Nephron (organoid): ENCODE measurements around the gene FAM193B.

Source experiments
- H3K27ac Mint-ChIP-seq, 3 experiments: 2 replicates each; pipeline ENCODE4 v1.8.0; 2020; ENCODE audit warnings: mixed read lengths in 3 of 3, mild to moderate bottlenecking in 2 of 3, moderate library complexity in 1 of 3
- H3K27me3 Mint-ChIP-seq: 2 replicates; pipeline ENCODE4 v1.8.0; 2021; ENCODE audit warnings: low read depth, mild to moderate bottlenecking, moderate library complexity, mixed read lengths
- H3K36me3 Mint-ChIP-seq: 2 replicates; pipeline ENCODE4 v1.8.0; 2020; ENCODE audit warnings: low read depth, mixed read lengths
- H3K4me1 Mint-ChIP-seq: 2 replicates; pipeline ENCODE4 v1.8.0; 2020; ENCODE audit warnings: mixed read lengths
- H3K4me3 Mint-ChIP-seq, 3 experiments: 2 replicates each; pipeline ENCODE4 v1.8.0; 2020; ENCODE audit warnings: mild to moderate bottlenecking in 3 of 3, mixed read lengths in 3 of 3, moderate library complexity in 2 of 3
- H3K9me3 Mint-ChIP-seq: 2 replicates; pipeline ENCODE4 v1.8.0; 2020; ENCODE audit warnings: mixed read lengths
- TF ChIP-seq, protein P1 (sequence below), 3 experiments: fragments of 200-600 bp; sonication (generic); IDR thresholded peaks; one replicate each; pipeline ENCODE4 v1.5.0; 2021; ENCODE audit warnings: antibody characterized with exemption in 3 of 3; ENCODE audit not compliant: unreplicated experiment in 3 of 3

The FAM193B gene

GRCh38 chr5:177545487-177546257 is 8.7 kb downstream of the FAM193B start:
- Mint-ChIP-seq H3K4me1 (peaks cover 66% of the 10 kb centered on the region), H3K36me3 (peaks cover 27% of the 10 kb centered on the region), H3K27ac (peak overlapping the region; percentile 71 to 89 (median 80)), H3K4me3 (peak overlapping the region in 1 of 3 experiments; percentile 66), H3K9me3 (no peaks in the 10 kb centered on the region), H3K27me3 (no peaks in the 10 kb centered on the region)
- TF ChIP-seq, protein P1, sequence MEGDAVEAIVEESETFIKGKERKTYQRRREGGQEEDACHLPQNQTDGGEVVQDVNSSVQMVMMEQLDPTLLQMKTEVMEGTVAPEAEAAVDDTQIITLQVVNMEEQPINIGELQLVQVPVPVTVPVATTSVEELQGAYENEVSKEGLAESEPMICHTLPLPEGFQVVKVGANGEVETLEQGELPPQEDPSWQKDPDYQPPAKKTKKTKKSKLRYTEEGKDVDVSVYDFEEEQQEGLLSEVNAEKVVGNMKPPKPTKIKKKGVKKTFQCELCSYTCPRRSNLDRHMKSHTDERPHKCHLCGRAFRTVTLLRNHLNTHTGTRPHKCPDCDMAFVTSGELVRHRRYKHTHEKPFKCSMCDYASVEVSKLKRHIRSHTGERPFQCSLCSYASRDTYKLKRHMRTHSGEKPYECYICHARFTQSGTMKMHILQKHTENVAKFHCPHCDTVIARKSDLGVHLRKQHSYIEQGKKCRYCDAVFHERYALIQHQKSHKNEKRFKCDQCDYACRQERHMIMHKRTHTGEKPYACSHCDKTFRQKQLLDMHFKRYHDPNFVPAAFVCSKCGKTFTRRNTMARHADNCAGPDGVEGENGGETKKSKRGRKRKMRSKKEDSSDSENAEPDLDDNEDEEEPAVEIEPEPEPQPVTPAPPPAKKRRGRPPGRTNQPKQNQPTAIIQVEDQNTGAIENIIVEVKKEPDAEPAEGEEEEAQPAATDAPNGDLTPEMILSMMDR (IDR thresholded peaks at IDR 0.05; ENCODE audit: unreplicated experiment in 3 of 3), result no peak

DNA sequence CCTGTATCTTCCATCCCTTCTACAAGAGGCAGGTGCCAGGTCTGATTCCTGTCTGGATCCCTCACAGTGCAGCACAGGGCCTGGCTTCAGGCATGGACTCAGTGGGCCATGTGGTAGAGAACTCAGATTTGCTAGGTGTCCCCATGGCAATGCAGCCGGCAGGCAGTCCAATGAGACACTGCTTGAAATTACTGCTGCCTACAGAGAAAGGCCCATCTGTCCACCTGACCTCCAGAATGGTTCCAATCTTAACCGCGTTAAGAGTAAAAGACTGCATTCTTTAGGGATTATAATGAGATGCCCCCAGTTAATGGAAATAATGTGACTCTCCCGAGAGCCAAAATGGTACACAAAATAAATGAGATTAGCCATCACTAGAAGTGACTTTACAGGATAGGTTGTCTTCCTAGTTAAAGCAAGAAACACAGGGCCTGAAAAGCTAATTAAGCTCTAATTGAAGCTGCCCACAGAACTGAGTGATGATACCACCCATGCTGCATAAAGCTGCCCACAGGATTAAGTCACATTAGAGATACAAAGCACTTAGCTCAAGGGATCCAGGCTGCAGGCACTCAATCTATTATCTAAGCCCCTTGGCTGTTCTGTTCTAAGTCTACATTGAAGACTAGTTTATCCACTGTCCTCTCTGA is 11.4 kb downstream of the FAM193B start:
- Mint-ChIP-seq H3K27ac (peak overlapping the region in 1 of 3 experiments; percentile 6), H3K36me3 (peaks cover 33% of the 10 kb centered on the region), H3K9me3 (no peaks in the 10 kb centered on the region), H3K4me3 (no peak overlapping the region), H3K4me1 (peaks cover 70% of the 10 kb centered on the region), H3K27me3 (no peaks in the 10 kb centered on the region)
- TF ChIP-seq, protein P1 (IDR thresholded peaks at IDR 0.05; ENCODE audit: unreplicated experiment in 3 of 3), result no peak

- H3K27ac Mint-ChIP-seq, result peak overlapping the region in 2 of 3 experiments; percentile 8 to 51
- no peaks in the 10 kb centered on the region for H3K9me3 Mint-ChIP-seq
- H3K27me3 Mint-ChIP-seq, result no peaks in the 10 kb centered on the region
- H3K36me3 Mint-ChIP-seq, result peaks cover 38% of the 10 kb centered on the region
- TF ChIP-seq, protein P1 (IDR thresholded peaks at IDR 0.05; ENCODE audit: unreplicated experiment in 3 of 3), result no peak
- no peak overlapping the region for H3K4me3 Mint-ChIP-seq
- H3K4me1 Mint-ChIP-seq, result peaks cover 59% of the 10 kb centered on the region
Measured at GRCh38 chr5:177540438-177540837, 13.9 kb downstream of the FAM193B start.

- Mint-ChIP-seq H3K36me3 (peaks cover 44% of the 10 kb centered on the region), H3K9me3 (no peaks in the 10 kb centered on the region), H3K27ac (peak overlapping the region; percentile 43 to 81 (median 74)), H3K4me3 (no peak overlapping the region), H3K27me3 (no peaks in the 10 kb centered on the region), H3K4me1 (peaks cover 59% of the 10 kb centered on the region)
- TF ChIP-seq, protein P1 (IDR thresholded peaks at IDR 0.05; ENCODE audit: unreplicated experiment in 3 of 3), result no peak
Measured at GRCh38 chr5:177539411-177539810, 15.0 kb downstream of the FAM193B start.

GRCh38 chr5:177538876-177539275 is 15.5 kb downstream of the FAM193B start:
- H3K27ac Mint-ChIP-seq, result peak overlapping the region in 2 of 3 experiments; percentile 96
- no peaks in the 10 kb centered on the region for H3K27me3 Mint-ChIP-seq
- H3K4me1 Mint-ChIP-seq, result peaks cover 54% of the 10 kb centered on the region
- H3K4me3 Mint-ChIP-seq, result no peak overlapping the region
- TF ChIP-seq, protein P1 (IDR thresholded peaks at IDR 0.05; ENCODE audit: unreplicated experiment in 3 of 3), result no peak
- H3K36me3 Mint-ChIP-seq, result peaks cover 45% of the 10 kb centered on the region
- H3K9me3 Mint-ChIP-seq, result no peaks in the 10 kb centered on the region
